ENCODE data around the gene EFCAB6. TPM values are rescaled to one million over a fixed set of nuclear protein-coding genes. Genes with fewer than 3 reads are reported as not detected.
A peak's percentile ranks its signal among the peaks of the same experiment; 100 is the strongest.

Gene EFCAB6
- polyA plus RNA-seq, 4 donors = 0.34 to 1.9 TPM; not detected in 2

DNA sequence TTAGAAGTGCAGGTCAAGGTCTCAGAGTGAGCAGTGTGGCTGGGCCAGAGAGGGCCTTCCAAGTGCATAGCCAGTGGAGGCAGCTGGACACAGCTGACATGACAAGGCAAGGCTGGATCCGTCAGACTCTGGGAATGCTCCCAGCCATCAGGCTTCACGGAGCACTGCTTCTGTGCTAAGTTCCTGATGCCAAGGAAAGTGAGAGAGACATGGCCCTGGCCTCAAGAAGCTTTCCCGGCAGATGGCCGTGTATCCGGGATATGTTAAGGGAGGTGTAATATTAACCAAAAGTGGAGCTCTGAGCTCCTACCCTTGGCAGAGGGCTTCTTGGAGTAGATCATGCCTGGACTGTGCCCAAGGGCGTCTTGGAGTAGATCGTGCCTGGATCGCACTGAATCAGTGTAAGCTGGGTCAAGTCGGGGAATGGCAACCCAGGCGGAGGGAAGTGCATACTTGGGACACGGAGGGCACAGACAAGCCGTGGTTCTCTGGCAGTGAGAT lies 7.4 kb upstream of the EFCAB6 start:
- Histone ChIP-seq H3K9me3 (ENCODE audit: control insufficient read depth in 2 of 2, insufficient read depth in 1 of 2, low read depth in 1 of 2, low read length in 1 of 2) (no peaks in the 10 kb centered on the region), H3K27ac (ENCODE audit: low read depth in 1 of 3, low read length in 2 of 3) (no peak overlapping the region), H3K4me1 (ENCODE audit: control insufficient read depth in 3 of 3, insufficient read depth in 2 of 3, low read depth in 1 of 3, low read length in 2 of 3) (peaks cover 0 to 14% (median 0%) of the 10 kb centered on the region in 3 donors), H3K36me3 (ENCODE audit: control insufficient read depth in 3 of 3, insufficient read depth in 2 of 3, low read depth in 1 of 3, low read length in 3 of 3) (peaks cover 0 to 2% (median 0%) of the 10 kb centered on the region in 3 donors), H3K27me3 (ENCODE audit: control insufficient read depth in 3 of 3, insufficient read depth in 3 of 3, low read length in 3 of 3) (peaks cover 0 to 3% (median 0%) of the 10 kb centered on the region in 3 donors), H3K4me3 (ENCODE audit: low read depth in 1 of 3, low read length in 3 of 3) (no peak overlapping the region)
- FAIRE-seq (no peak), DNase-seq (no peak)
- whole genome bisulfite sequencing, 3 donors = 88 to 94% (median 92%) methylated on average over 12 of the region's 12 CpGs

DNA sequence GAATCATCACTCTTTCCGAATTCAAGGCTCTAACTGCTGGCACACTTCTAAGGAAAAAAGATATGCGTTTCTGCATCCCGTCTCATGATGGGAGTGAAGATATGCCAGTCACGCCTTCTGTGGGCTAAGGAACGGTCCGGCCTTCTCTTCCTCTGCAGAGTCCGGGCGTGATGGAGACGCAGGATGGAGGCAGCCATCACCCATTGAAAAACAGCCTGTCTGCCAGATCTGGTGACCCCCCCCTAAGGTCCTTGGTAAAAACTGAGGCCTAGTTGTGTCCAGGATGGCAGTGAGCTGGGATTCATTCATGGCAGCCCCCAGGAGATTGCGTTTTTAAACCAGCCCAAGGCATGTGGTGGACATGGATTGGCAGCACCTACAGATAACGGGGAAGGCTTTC lies 6.9 kb upstream of the EFCAB6 start:
- no peak overlapping the region for H3K4me3 ChIP-seq (ENCODE audit: low read depth in 1 of 3, low read length in 3 of 3)
- peaks cover 0 to 14% (median 0%) of the 10 kb centered on the region in 3 donors for H3K4me1 ChIP-seq (ENCODE audit: control insufficient read depth in 3 of 3, insufficient read depth in 2 of 3, low read depth in 1 of 3, low read length in 2 of 3)
- no peak overlapping the region for H3K27ac ChIP-seq (ENCODE audit: low read depth in 1 of 3, low read length in 2 of 3)
- peaks cover 0 to 2% (median 0%) of the 10 kb centered on the region in 3 donors for H3K36me3 ChIP-seq (ENCODE audit: control insufficient read depth in 3 of 3, insufficient read depth in 2 of 3, low read depth in 1 of 3, low read length in 3 of 3)
- WGBS, 3 donors = 88 to 95% (median 92%) methylated on average over 11 of the region's 11 CpGs
- no peak for FAIRE-seq
- H3K9me3 ChIP-seq (ENCODE audit: control insufficient read depth in 2 of 2, insufficient read depth in 1 of 2, low read depth in 1 of 2, low read length in 1 of 2) = no peaks in the 10 kb centered on the region
- peaks cover 0 to 3% (median 0%) of the 10 kb centered on the region in 3 donors for H3K27me3 ChIP-seq (ENCODE audit: control insufficient read depth in 3 of 3, insufficient read depth in 3 of 3, low read length in 3 of 3)
- DNase-seq = no peak

DNA sequence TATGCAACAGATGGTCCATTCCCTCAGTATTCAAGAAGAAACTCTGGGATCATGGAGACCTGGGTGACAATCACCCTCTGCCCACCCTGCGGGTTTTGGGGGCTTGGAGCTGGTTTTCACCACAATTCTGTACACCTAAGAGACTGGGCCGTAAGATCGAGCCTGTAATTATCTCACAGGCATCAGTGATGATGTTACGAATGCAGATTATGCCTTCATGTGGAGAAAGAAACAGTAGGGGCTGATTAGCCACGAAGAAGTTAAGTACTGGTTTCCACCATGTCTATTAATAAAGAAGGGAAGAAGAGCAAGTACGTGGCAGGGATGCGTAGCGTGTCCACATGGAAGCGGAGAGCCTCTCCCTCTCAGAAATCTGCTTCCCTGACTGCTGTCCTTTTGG lies 5.3 kb upstream of the EFCAB6 start:
- FAIRE-seq = no peak
- Histone ChIP-seq H3K4me3 (ENCODE audit: low read depth in 1 of 3, low read length in 3 of 3) (no peak overlapping the region), H3K36me3 (ENCODE audit: control insufficient read depth in 3 of 3, insufficient read depth in 2 of 3, low read depth in 1 of 3, low read length in 3 of 3) (peaks cover 0 to 2% (median 0%) of the 10 kb centered on the region in 3 donors), H3K4me1 (ENCODE audit: control insufficient read depth in 3 of 3, insufficient read depth in 2 of 3, low read depth in 1 of 3, low read length in 2 of 3) (peaks cover 3 to 15% (median 8%) of the 10 kb centered on the region in 3 donors), H3K27ac (ENCODE audit: low read depth in 1 of 3, low read length in 2 of 3) (no peak overlapping the region), H3K27me3 (ENCODE audit: control insufficient read depth in 3 of 3, insufficient read depth in 3 of 3, low read length in 3 of 3) (peaks cover 0 to 3% (median 0%) of the 10 kb centered on the region in 3 donors), H3K9me3 (ENCODE audit: control insufficient read depth in 2 of 2, insufficient read depth in 1 of 2, low read depth in 1 of 2, low read length in 1 of 2) (no peaks in the 10 kb centered on the region)
- WGBS, 3 donors = 92 to 95% (median 94%) methylated on average over 9 of the region's 9 CpGs
- no peak for DNase-seq

DNA sequence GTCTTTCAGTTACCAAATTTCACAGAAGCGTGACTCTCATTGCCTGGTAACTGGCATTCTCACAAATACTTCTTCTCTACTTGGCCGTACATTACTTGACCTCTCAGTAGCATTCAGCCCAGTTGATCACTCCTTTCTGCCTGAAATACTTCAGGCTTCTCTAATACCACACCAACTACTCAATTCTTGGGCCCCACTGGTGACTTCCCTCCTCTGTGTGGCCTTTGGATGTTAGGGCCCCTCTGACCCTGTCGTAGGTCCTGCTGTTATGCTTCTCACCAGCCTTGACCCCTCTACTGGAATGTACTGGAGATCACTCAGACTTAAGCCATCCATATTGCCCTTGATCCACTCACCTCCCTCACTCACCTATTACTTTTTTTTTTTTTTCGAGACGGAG lies 2.2 kb upstream of the EFCAB6 start:
- DNase-seq (no peak), FAIRE-seq (no peak)
- Histone ChIP-seq H3K27ac (ENCODE audit: low read depth in 1 of 3, low read length in 2 of 3) (no peak overlapping the region), H3K27me3 (ENCODE audit: control insufficient read depth in 3 of 3, insufficient read depth in 3 of 3, low read length in 3 of 3) (no peaks in the 10 kb centered on the region), H3K4me1 (ENCODE audit: control insufficient read depth in 3 of 3, insufficient read depth in 2 of 3, low read depth in 1 of 3, low read length in 2 of 3) (peaks cover 3 to 12% (median 6%) of the 10 kb centered on the region in 3 donors), H3K9me3 (ENCODE audit: control insufficient read depth in 2 of 2, insufficient read depth in 1 of 2, low read depth in 1 of 2, low read length in 1 of 2) (no peaks in the 10 kb centered on the region), H3K4me3 (ENCODE audit: low read depth in 1 of 3, low read length in 3 of 3) (no peak overlapping the region), H3K36me3 (ENCODE audit: control insufficient read depth in 3 of 3, insufficient read depth in 2 of 3, low read depth in 1 of 3, low read length in 3 of 3) (peaks cover 0 to 2% (median 0%) of the 10 kb centered on the region in 3 donors)
- WGBS, 3 donors = 97 to 99% (median 98%) methylated on average over 5 of the region's 5 CpGs

DNA sequence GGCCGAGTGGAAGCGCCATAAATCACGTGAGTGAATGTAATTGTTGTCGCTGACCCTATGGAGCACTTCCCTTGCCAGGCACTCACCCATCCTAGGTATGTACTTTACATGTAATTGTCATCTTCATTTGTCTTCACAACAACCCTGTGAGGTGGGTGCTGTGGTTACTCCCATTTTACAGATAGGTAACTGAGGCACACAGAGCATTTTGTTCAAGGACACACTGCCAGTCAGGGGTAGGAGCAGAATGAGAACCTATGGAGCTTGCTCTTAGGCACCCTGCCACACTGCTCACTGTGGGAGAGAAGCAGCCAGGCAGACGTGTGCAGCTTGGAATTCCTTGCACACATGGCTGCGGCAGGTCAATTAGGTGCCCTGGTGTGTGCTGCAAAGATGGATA lies 785 bp upstream of the EFCAB6 start:
- Histone ChIP-seq H3K27ac (ENCODE audit: low read depth in 1 of 3, low read length in 2 of 3) (peak overlapping the region in 1 of 3 donors; percentile 76), H3K9me3 (ENCODE audit: control insufficient read depth in 2 of 2, insufficient read depth in 1 of 2, low read depth in 1 of 2, low read length in 1 of 2) (no peaks in the 10 kb centered on the region), H3K4me3 (ENCODE audit: low read depth in 1 of 3, low read length in 3 of 3) (peak overlapping the region; percentile 83 to 93 (median 87)), H3K36me3 (ENCODE audit: control insufficient read depth in 3 of 3, insufficient read depth in 2 of 3, low read depth in 1 of 3, low read length in 3 of 3) (peaks cover 0 to 2% (median 0%) of the 10 kb centered on the region in 3 donors), H3K4me1 (ENCODE audit: control insufficient read depth in 3 of 3, insufficient read depth in 2 of 3, low read depth in 1 of 3, low read length in 2 of 3) (peaks cover 3 to 12% (median 6%) of the 10 kb centered on the region in 3 donors), H3K27me3 (ENCODE audit: control insufficient read depth in 3 of 3, insufficient read depth in 3 of 3, low read length in 3 of 3) (no peaks in the 10 kb centered on the region)
- WGBS, 3 donors = 13 to 19% (median 14%) methylated on average over 6 of the region's 6 CpGs
- no peak for FAIRE-seq
- DNase-seq = no peak

- Histone ChIP-seq H3K4me3 (ENCODE audit: low read depth in 1 of 3, low read length in 3 of 3) (peak overlapping the region; percentile 83 to 93 (median 87)), H3K36me3 (ENCODE audit: control insufficient read depth in 3 of 3, insufficient read depth in 2 of 3, low read depth in 1 of 3, low read length in 3 of 3) (peaks cover 0 to 2% (median 0%) of the 10 kb centered on the region in 3 donors), H3K27me3 (ENCODE audit: control insufficient read depth in 3 of 3, insufficient read depth in 3 of 3, low read length in 3 of 3) (no peaks in the 10 kb centered on the region), H3K9me3 (ENCODE audit: control insufficient read depth in 2 of 2, insufficient read depth in 1 of 2, low read depth in 1 of 2, low read length in 1 of 2) (no peaks in the 10 kb centered on the region), H3K27ac (ENCODE audit: low read depth in 1 of 3, low read length in 2 of 3) (peak overlapping the region in 2 of 3 donors; percentile 60 to 64), H3K4me1 (ENCODE audit: control insufficient read depth in 3 of 3, insufficient read depth in 2 of 3, low read depth in 1 of 3, low read length in 2 of 3) (peaks cover 3 to 12% (median 6%) of the 10 kb centered on the region in 3 donors)
- WGBS, 3 donors = 0 to 2% (median 0%) methylated on average over 20 to 21 of the region's 21 CpGs
- peak; percentile 25 to 85 for DNase-seq
- no peak for FAIRE-seq
Measured at GRCh38 chr22:43811777-43812148, 342 bp downstream of the EFCAB6 start.

GRCh38 chr22:43802897-43803495 lies 9.1 kb downstream of the EFCAB6 start:
- Histone ChIP-seq H3K27ac (ENCODE audit: low read depth in 1 of 3, low read length in 2 of 3) (no peak overlapping the region), H3K9me3 (ENCODE audit: control insufficient read depth in 2 of 2, insufficient read depth in 1 of 2, low read depth in 1 of 2, low read length in 1 of 2) (peaks cover 0 to 7% of the 10 kb centered on the region in 2 donors), H3K4me3 (ENCODE audit: low read depth in 1 of 3, low read length in 3 of 3) (no peak overlapping the region), H3K36me3 (ENCODE audit: control insufficient read depth in 3 of 3, insufficient read depth in 2 of 3, low read depth in 1 of 3, low read length in 3 of 3) (no peaks in the 10 kb centered on the region), H3K4me1 (ENCODE audit: control insufficient read depth in 3 of 3, insufficient read depth in 2 of 3, low read depth in 1 of 3, low read length in 2 of 3) (no peaks in the 10 kb centered on the region), H3K27me3 (ENCODE audit: control insufficient read depth in 3 of 3, insufficient read depth in 3 of 3, low read length in 3 of 3) (no peaks in the 10 kb centered on the region)
- WGBS, 3 donors = 71 to 76% (median 74%) methylated on average over 5 of the region's 5 CpGs
- DNase-seq (no peak), FAIRE-seq (no peak)

DNA sequence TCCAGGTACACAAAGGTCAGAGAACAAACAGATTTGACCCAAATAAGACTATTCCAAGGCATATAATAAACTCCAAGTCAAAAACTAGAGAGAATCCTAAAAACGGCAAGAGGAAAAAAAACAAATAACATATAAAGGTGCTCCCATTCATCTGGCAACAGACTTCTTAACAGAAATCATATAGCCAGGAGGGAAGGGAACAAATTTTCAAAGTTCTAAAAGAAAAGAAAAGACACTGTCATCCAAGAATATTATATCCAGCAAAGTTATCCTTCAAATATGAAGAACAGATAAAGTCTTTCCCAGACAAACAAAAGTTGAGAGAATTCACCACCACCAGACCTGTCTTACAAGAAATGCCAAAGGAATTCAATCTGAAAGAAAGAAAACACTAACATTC lies 11.1 kb downstream of the EFCAB6 start:
- Histone ChIP-seq H3K27ac (ENCODE audit: low read depth in 1 of 3, low read length in 2 of 3) (no peak overlapping the region), H3K4me1 (ENCODE audit: control insufficient read depth in 3 of 3, insufficient read depth in 2 of 3, low read depth in 1 of 3, low read length in 2 of 3) (no peaks in the 10 kb centered on the region), H3K36me3 (ENCODE audit: control insufficient read depth in 3 of 3, insufficient read depth in 2 of 3, low read depth in 1 of 3, low read length in 3 of 3) (no peaks in the 10 kb centered on the region), H3K9me3 (ENCODE audit: control insufficient read depth in 2 of 2, insufficient read depth in 1 of 2, low read depth in 1 of 2, low read length in 1 of 2) (peaks cover 0 to 7% of the 10 kb centered on the region in 2 donors), H3K4me3 (ENCODE audit: low read depth in 1 of 3, low read length in 3 of 3) (no peak overlapping the region), H3K27me3 (ENCODE audit: control insufficient read depth in 3 of 3, insufficient read depth in 3 of 3, low read length in 3 of 3) (no peaks in the 10 kb centered on the region)
- FAIRE-seq (no peak), DNase-seq (no peak)
- 91 to 97% (median 92%) methylated on average over 1 of the region's 1 CpG for WGBS, 3 donors
